Tibial artery (tissue), 4 donors: Measurements from ENCODE around the gene VWA5B2.

Experiments used
- DNase-seq, 2 donors: peaks; one replicate each; pipeline ENCODE4 v3.0.0-alpha.2; 2019
- H3K27ac ChIP-seq, 2 donors: fragments of 200-600 bp; sonication (generic) in 1 of 2; 1 replicate in 1 of 2; 2 replicates in 1 of 2; pipeline ENCODE4 v1.5.1; 2018 to 2019; ENCODE audit warnings: mild to moderate bottlenecking in 1 of 2
- H3K27me3 ChIP-seq, 2 donors: fragments of 200-600 bp; sonication (generic) in 1 of 2; one replicate each; pipeline versions ENCODE4 v1.5.1 to v1.6.0; 2016 to 2019
- H3K36me3 ChIP-seq, 3 donors: fragments of 200-600 bp; sonication (generic) in 2 of 3; one replicate each; pipeline ENCODE4 v1.5.1; 2016 to 2019; ENCODE audit warnings: mild to moderate bottlenecking in 2 of 3
- H3K4me1 ChIP-seq, 4 donors: fragments of 200-600 bp; sonication (generic) in 2 of 4; 1 replicate in 3 of 4; 2 replicates in 1 of 4; pipeline ENCODE4 v1.5.1; 2016 to 2019
- H3K4me3 ChIP-seq, 2 donors: fragments of 200-600 bp; sonication (generic) in 1 of 2; 1 replicate in 1 of 2; 2 replicates in 1 of 2; pipeline ENCODE4 v1.5.1; 2018 to 2019; ENCODE audit warnings: mild to moderate bottlenecking in 2 of 2
- H3K9me3 ChIP-seq, 3 donors: fragments of 200-600 bp; sonication (generic) in 1 of 3; one replicate each; pipeline ENCODE4 v1.5.1; 2016 to 2019
- intact Hi-C: fragments of 100-400 bp; cut with DNase I; formaldehyde crosslinking; loops from one replicate; pipeline ENCODE4 v1.15.0; 2023; ENCODE audit warnings: low total_unique reads
- TF ChIP-seq, protein P1 (sequence below), 2 experiments: fragments of 200-600 bp in 1 of 2; fragments of 450-650 bp in 1 of 2; IDR thresholded peaks; one replicate each; pipeline ENCODE4 v1.5.1; 2017 to 2019; ENCODE audit warnings: antibody characterized with exemption in 2 of 2, mild to moderate bottlenecking in 1 of 2, moderate library complexity in 1 of 2

The VWA5B2 gene

DNA sequence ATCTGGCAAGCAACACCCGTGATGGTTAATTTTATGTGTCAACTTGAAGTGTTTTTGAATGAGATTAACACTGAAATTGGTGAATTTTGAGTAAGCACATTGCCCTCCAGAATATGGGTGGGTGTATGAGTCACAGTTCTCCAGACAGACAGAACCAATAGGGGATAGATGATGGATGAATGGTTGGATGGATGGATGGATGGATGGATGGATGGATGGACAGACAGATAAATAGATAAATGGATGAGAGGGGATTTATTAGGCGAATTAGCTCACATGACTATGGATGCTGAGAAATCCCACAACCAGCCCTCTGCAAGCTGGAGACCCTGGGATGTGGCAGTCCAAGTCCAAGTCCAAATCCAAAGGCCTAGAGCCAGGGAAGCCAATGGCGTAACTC lies 5.4 kb upstream of the VWA5B2 start:
- H3K27ac ChIP-seq = no peak overlapping the region
- intact Hi-C loops = no loop called here
- no peaks in the 10 kb centered on the region for H3K36me3 ChIP-seq
- peaks cover 0 to 41% of the 10 kb centered on the region in 2 donors for H3K27me3 ChIP-seq
- TF ChIP-seq, protein P1, sequence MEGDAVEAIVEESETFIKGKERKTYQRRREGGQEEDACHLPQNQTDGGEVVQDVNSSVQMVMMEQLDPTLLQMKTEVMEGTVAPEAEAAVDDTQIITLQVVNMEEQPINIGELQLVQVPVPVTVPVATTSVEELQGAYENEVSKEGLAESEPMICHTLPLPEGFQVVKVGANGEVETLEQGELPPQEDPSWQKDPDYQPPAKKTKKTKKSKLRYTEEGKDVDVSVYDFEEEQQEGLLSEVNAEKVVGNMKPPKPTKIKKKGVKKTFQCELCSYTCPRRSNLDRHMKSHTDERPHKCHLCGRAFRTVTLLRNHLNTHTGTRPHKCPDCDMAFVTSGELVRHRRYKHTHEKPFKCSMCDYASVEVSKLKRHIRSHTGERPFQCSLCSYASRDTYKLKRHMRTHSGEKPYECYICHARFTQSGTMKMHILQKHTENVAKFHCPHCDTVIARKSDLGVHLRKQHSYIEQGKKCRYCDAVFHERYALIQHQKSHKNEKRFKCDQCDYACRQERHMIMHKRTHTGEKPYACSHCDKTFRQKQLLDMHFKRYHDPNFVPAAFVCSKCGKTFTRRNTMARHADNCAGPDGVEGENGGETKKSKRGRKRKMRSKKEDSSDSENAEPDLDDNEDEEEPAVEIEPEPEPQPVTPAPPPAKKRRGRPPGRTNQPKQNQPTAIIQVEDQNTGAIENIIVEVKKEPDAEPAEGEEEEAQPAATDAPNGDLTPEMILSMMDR (IDR thresholded peaks at IDR 0.05) = no peak
- H3K9me3 ChIP-seq = no peaks in the 10 kb centered on the region
- no peak overlapping the region for H3K4me3 ChIP-seq
- peaks cover 0 to 4% (median 3%) of the 10 kb centered on the region in 4 donors for H3K4me1 ChIP-seq
- no peak for DNase-seq

DNA sequence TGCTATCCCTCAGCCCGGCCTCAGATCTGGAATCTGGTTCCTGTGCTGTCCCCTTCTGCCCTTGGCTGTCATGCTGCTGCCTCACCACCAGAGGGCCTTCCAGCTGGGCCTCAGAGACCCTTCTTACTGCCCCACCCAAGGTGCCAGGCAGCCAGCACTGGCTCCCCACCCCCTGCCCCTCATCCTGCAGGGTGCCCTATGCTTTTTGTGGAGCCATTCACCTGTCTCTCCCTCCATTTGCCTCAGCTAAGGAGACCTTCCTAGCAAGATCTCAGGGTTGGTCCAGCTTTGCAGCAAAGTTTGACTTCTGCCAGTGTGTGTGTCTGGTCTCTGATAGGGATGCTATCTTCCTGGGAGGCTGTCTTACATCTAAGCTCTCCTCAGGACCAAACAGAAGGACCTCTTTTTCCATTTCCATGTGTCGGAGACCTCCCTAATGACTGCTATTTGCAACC lies 1.9 kb upstream of the VWA5B2 start:
- Histone ChIP-seq H3K27me3 (peaks cover 8 to 57% of the 10 kb centered on the region in 2 donors), H3K4me1 (peaks cover 0 to 26% (median 23%) of the 10 kb centered on the region in 4 donors), H3K9me3 (no peaks in the 10 kb centered on the region), H3K36me3 (no peaks in the 10 kb centered on the region), H3K27ac (no peak overlapping the region), H3K4me3 (no peak overlapping the region)
- DNase-seq = no peak
- TF ChIP-seq, protein P1 (IDR thresholded peaks at IDR 0.05) = peak; percentile 30 to 53
- intact Hi-C loops = no loop called here

DNA sequence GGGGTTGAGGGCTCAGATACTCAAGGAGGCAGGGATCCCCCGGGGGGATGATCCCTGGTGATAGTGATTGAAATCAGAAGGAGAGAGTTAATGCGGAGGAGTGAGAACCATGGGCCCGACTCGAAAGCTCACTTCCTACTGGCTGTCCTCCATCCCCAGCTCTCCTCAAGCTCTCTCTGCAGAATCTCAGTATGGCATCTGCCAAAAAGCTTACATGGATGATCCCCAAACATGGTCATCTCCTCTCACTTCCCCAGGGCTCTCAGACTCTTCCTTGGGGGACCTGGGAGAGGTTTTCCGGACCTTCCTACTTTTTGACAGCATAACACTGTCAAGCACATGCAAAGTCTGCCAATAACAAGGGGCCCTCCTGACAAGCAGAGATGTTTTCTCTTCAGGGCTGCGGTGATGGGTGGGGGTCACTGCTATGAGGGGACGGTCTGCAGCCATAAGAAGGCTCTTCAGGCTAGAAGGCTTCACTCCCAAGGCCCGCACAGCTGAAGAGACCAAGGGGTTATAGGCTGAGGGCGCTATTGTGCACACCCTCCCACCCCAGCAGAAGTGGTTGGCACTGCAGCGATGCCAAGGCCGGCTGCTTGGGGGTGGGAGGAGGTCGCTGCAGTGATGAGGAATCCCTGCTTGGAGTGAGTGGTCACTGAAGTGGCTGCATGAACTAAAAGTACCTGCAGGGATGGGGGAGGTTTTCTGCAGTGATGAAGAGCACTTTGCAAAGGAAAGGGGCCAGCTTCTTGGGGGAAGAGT lies 828 bp upstream of the VWA5B2 start:
- TF ChIP-seq, protein P1 (IDR thresholded peaks at IDR 0.05) = no peak
- intact Hi-C loops = no loop called here
- Histone ChIP-seq H3K4me3 (peak overlapping the region in 1 of 2 donors; percentile 63), H3K27me3 (peaks cover 8 to 67% of the 10 kb centered on the region in 2 donors), H3K27ac (no peak overlapping the region), H3K4me1 (peaks cover 0 to 26% (median 23%) of the 10 kb centered on the region in 4 donors), H3K36me3 (no peaks in the 10 kb centered on the region), H3K9me3 (no peaks in the 10 kb centered on the region)
- DNase-seq = no peak

DNA sequence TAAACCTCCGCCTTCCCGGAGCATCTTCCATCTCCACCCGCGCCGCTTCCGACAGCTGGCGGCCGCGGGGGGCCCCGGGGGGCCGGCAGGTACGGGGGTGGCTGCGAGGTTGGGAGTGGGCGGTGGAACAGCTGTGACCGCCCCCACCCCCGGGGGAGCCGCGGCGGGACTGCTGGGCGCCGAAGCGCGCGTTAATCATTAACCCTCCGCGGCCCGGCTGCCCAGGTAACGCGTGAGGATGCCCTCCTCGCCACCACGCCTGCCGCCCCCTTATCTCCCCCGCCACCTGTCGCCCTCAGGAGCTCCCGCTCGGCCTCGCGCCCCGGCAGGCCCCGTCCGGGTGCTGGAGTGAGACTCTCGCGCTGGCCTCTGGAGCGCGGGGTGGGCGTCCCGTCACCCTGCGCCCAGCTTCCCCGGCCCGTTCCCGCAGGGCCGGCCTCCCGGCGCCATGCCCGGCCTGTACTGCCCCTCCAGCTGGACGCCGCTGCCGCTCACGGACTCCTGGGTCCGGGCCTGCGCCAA lies 757 bp downstream of the VWA5B2 start:
- peaks cover 8 to 76% of the 10 kb centered on the region in 2 donors for H3K27me3 ChIP-seq
- intact Hi-C loops = no loop called here
- no peaks in the 10 kb centered on the region for H3K36me3 ChIP-seq

DNA sequence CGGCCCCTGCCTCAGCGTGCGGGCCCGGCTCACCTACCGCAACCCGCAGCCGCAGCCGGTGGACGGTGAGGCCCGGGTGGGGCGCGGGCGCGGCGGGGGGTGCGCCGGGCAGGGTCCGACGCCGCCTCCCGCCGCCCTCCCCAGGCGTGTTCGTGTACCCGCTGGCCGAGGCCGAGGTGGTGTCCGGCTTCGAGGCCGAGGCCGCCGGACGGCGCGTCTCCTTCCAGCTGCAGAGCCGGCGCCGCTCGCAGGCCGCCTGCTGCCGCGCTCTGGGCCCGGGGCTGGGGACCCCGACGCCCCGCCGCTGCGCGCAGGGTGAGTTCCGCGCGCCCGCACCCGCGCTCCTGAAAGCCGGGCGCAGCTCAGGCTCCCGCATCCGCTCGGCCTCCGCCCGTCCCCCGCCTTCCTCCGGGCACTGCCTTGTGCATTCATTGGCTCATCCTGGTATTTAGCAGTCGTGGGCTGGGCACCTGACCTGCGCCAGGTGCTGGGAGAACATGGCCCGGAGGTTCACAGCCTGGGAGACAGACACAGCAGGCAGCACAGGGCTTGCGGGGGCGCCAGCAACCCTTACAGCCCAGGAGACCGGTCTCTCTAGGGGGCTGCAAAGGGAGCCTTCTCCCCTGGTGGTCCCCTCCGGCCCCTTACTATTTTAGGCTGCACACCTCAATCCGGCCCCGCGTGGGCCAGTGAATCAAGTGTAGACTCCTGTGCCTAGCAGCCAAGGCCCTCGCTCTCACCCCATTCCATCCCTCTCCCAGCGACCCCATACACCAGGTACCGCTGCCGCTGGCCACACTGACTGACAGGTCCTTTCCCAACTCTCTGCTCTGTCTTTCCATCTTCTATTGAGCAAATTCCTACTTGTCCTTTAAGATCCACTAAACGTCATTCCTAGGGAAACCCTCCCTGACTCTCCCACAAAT lies 1.5 kb downstream of the VWA5B2 start:
- no peaks in the 10 kb centered on the region for H3K9me3 ChIP-seq
- peak overlapping the region; percentile 34 to 63 for H3K4me3 ChIP-seq
- H3K27me3 ChIP-seq = peaks cover 8 to 75% of the 10 kb centered on the region in 2 donors
- TF ChIP-seq, protein P1 (IDR thresholded peaks at IDR 0.05) = no peak
- no peak for DNase-seq
- intact Hi-C loops = no loop called here
- no peak overlapping the region for H3K27ac ChIP-seq
- no peaks in the 10 kb centered on the region for H3K36me3 ChIP-seq
- peaks cover 0 to 26% (median 23%) of the 10 kb centered on the region in 4 donors for H3K4me1 ChIP-seq

More for the DNA sequence above, 757 bp downstream of the VWA5B2 start:
- TF ChIP-seq, protein P1 (IDR thresholded peaks at IDR 0.05) = no peak
- H3K27ac ChIP-seq = no peak overlapping the region
- H3K4me3 ChIP-seq = peak overlapping the region; percentile 34 to 63
- no peak for DNase-seq
- no peaks in the 10 kb centered on the region for H3K9me3 ChIP-seq
- peaks cover 0 to 26% (median 23%) of the 10 kb centered on the region in 4 donors for H3K4me1 ChIP-seq
